HG03575 (cell line): ENCODE results near the gene NDUFB8.

Experiments
- ATAC-seq: cut with Tn5 transposase; IDR thresholded peaks from one replicate; pipeline ENCODE4 v1.9.1; 2021; ENCODE audit not compliant: unreplicated experiment, insufficient number of reproducible peaks, low FRiP score; ENCODE audit errors: extremely low read depth

NDUFB8 gene

GRCh38 chr10:100551196-100551595 is 21.5 kb upstream of the NDUFB8 start:
- no peak for ATAC-seq

DNA sequence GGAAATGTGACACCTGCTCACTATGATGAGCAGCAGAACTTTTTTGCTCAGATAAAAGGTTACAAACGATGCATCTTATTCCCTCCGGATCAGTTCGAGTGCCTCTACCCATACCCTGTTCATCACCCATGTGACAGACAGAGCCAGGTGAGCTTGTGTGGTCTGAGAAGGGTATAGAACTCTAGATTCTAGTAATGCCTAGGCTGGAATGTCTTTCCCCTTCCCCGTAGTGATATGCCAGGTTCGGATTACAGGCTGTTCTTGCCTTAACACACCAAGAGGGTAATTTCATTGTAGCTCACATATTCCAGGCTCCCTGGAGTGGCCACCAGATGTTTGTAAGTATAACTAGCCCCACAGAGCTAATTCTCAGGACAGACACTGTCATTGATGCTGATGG is 15.3 kb upstream of the NDUFB8 start:
- no peak for ATAC-seq

GRCh38 chr10:100537475-100537874 is 7.8 kb upstream of the NDUFB8 start:
- ATAC-seq = no peak

DNA sequence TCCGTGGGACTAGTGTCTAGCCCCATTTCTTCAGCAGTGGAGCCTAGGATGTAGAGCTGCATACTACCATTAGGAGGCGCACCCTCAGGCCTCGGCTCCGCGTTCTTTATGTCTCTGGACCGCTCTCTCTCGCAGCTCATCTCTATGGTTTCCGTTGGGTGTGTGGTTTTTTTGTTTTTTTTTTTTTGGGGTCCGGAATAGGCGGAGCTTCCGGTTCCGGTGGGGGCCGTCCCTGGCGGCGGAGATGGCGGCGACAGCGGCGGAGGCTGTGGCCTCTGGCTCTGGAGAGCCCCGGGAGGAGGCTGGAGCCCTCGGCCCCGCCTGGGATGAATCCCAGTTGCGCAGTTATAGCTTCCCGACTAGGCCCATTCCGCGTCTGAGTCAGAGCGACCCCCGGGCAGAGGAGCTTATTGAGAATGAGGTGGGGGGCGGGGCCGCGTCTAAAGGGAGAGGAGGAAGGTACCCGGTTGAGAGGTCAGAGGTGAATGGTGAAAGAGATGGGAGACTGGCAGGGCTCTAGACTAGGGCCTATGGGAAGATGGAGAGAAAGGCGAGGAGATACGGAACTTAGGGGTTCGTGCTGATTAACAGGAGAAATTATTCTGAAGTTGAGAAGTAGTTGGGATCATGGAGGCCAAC is 6.2 kb upstream of the NDUFB8 start, which contains the start of gene HIF1AN:
TSS of gene HIF1AN (plus strand) at position 229 of the 639 bp plus-strand sequence. CDS start at position 245, 16 bp downstream.
- peak; percentile 91 for ATAC-seq

DNA sequence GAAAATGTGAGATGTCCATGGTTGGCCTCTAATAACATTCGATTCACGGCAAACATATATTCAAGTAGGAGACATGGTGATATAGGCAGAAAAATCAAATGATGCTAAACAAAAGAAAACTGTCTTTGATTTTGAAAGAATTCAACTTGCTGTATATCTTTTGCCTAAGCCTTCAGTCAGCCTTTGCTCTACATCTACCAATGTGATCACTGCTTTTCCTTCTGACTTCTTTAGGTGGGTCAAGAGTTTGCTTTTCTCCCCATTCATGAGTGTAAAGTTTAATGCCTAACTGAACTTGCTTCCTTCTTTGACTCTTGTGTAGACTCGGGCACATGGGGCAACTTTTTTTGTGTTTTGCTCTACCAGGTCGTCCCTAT is 5.7 kb upstream of the NDUFB8 start:
- ATAC-seq = no peak

- ATAC-seq = no peak
Observed at GRCh38 chr10:100534726-100535125, 5.1 kb upstream of the NDUFB8 start.

GRCh38 chr10:100531761-100532160 is 2.1 kb upstream of the NDUFB8 start:
- no peak for ATAC-seq

DNA sequence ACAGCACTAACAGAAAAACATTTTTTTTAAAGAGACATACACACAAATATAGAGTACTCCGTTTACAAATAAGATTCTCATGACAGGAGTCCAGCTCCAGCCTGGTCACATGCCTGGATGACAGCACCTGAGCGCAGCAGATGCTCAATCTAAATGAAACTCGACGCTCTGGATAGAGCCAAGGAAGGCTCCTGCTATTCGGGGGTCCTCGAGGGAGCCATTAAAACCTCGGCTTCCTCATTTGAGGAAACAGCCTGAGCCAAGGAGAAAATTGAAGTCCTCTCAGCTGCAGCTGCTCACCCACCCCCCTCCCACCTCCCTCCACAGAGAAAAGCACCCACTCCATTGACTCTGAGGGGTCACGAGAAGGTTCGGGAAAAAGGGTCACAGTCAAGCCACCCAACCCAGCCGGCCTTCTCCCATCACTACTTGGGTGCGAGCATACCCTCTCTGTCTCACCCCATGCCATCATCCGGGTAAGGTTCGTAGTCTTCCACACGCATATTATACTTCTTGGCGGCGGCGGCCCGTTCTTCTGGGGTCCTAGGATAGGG is 673 bp downstream of the NDUFB8 start:
- no peak for ATAC-seq

GRCh38 chr10:100528123-100528886 is 1.4 kb downstream of the NDUFB8 start:
- no peak for ATAC-seq

- ATAC-seq = no peak
Observed at GRCh38 chr10:100524638-100525037, 5.0 kb downstream of the NDUFB8 start.

GRCh38 chr10:100524206-100524605 is 5.5 kb downstream of the NDUFB8 start:
- no peak for ATAC-seq

DNA sequence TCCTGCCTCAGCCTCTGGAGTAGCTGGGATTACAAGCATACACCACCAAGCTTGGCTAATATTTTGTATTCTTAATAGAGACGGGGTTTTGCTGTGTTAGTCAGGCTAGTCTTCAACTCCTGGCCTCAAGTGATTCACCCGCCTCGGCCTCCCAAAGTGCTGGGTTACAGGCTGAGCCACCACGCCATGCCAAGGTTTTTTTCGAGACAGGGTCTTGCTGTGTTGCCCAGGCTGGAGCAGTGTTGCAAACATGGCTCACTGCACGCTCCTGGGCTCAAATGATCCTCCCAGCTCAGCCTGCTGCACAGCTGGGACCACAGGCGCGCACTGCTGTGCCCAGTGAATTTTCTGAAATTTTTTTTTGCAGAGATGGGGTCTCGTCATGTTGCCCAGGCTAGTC is 6.7 kb downstream of the NDUFB8 start:
- no peak for ATAC-seq

DNA sequence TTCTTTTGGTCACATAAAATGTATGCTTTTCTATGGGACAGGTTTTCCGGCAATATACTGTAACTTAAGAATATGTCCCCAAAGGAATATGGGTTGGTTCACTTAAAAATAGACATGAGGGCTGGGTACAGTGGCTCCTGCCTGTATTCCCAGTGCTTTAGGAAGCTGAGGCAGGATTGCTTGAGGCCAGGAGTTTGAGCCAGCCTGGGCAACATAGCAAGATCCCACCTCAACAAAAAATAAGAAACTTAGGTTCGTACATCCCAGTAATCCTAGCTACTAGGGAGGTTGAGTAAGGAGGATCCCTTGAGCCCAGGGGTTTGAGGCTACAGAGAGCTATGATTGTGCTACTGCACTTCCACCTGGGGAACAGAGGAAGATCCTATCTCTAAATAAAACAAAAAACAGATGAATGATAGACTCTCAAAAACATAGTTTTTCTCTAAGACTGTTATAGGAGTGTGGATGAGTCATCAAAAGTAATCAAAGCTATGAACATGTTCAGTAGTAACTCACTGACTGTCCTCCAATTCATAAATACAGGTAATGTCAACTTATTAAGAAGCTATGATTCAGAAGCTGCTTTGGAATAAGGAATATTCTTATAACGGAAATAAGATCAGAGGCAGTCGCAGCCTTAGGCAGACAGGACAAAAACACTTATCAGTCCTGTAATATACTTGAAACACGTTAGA is 7.4 kb downstream of the NDUFB8 start:
- ATAC-seq = no peak

DNA sequence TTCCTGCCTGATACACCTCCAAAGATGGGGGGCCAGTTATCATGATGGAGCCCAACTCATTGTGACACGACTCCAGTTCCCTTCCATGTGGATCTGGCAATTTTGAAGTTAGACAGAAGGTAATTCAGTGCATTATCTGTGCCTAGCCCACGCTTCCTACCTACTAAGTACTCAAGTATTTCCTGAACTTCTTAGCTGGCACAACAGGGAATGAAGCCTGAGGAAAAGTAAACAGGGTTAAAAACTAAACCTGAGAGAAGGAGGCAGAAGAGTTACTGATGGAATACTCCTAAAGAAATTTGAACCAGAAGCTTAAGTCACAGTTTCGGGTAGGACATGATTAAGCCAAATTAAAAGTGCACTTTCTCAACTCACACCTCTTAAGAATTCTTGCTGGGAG is 8.9 kb downstream of the NDUFB8 start:
- ATAC-seq = no peak

- ATAC-seq = no peak
Observed at GRCh38 chr10:100519311-100520051, 10.2 kb downstream of the NDUFB8 start, which contains the start of gene SEC31B. TSS of gene SEC31B (minus strand) at chr10:100519861. CDS start at chr10:100516952, 2,909 bp downstream.

- ATAC-seq = no peak
Observed at GRCh38 chr10:100518761-100519241, 10.9 kb downstream of the NDUFB8 start.

- no peak for ATAC-seq
Observed at GRCh38 chr10:100516847-100517246, 12.8 kb downstream of the NDUFB8 start.

- ATAC-seq = no peak
Observed at GRCh38 chr10:100515612-100516011, 14.1 kb downstream of the NDUFB8 start.
